Panc1 (cell line): ENCODE results near the gene ATP8B3.

Experiments
- CTCF ChIP-seq: fragments of 450-650 bp; IDR thresholded peaks from 2 replicates; pipeline ENCODE4 v1.5.1; 2017; ENCODE audit warnings: mild to moderate bottlenecking
- POLR2AphosphoS5 ChIP-seq: IDR thresholded peaks from 2 replicates; pipeline ENCODE4 v1.6.1; 2012; ENCODE audit warnings: mild to moderate bottlenecking, low read depth, low read length, moderate library complexity
- REST ChIP-seq, 2 experiments: IDR thresholded peaks; 2 replicates each; pipeline ENCODE4 v1.6.1; 2011 to 2012; ENCODE audit warnings: low read depth in 2 of 2, control low read depth in 1 of 2, low read length in 1 of 2, mild to moderate bottlenecking in 1 of 2, moderate library complexity in 1 of 2; ENCODE audit not compliant: insufficient read depth in 1 of 2
- SIN3A ChIP-seq: IDR thresholded peaks from 2 replicates; pipeline ENCODE4 v1.6.1; 2012; ENCODE audit warnings: low read depth, mild to moderate bottlenecking, low read length, moderate library complexity, borderline replicate concordance; ENCODE audit not compliant: insufficient read depth
- TCF7L2 ChIP-seq: IDR thresholded peaks from 2 replicates; pipeline ENCODE4 v1.6.1; 2011; ENCODE audit warnings: mild to moderate bottlenecking, low read depth, low read length, inconsistent platforms

- no peak for TF ChIP-seq CTCF
- no peak for TF ChIP-seq POLR2AphosphoS5
- no peak for TF ChIP-seq REST (IDR thresholded peaks at IDR 0.05; ENCODE audit: insufficient read depth in 1 of 2, low read depth in 2 of 2, low read length in 1 of 2)
- no peak for TF ChIP-seq TCF7L2
- no peak for TF ChIP-seq SIN3A
Observed at GRCh38 chr19:1860821-1861598, 48.9 kb upstream of the ATP8B3 start.
